Activated naive CD4-positive, alpha-beta T cell treated with anti-CD3 and anti-CD28 coated beads, Interleukin-2, amount 50 U/mL, for 72 hours (primary cell): ENCODE data around the gene SEPTIN14. TPM values are rescaled to one million over a fixed set of nuclear protein-coding genes. Genes with fewer than 3 reads are reported as not detected.

ENCODE experiments used
- total RNA-seq, 2 donors: library from RNA; stranded (reverse); gene quantifications; one replicate each; pipeline ENCODE4 v1.2.3, GENCODE V29; 2022

The SEPTIN14 gene
- total RNA-seq, 2 donors from 2014 or later = not detected

Other genes with a start within 250 kb of the SEPTIN14 start
- gene ZNF713, start 24.7 kb upstream of the SEPTIN14 start, total RNA-seq = 1 to 10 TPM; 2.9 to 4.3 TPM
- gene MRPS17, start 89.1 kb upstream of the SEPTIN14 start, total RNA-seq = 10 to 100 TPM; 18.8 to 25.1 TPM
- gene NIPSNAP2, start 101.8 kb upstream of the SEPTIN14 start, total RNA-seq = 10 to 100 TPM; 51.2 to 56.6 TPM
- 10 to 100 TPM in 1 of 2 donors, 1 to 10 TPM in 1; 7.7 to 21.1 TPM for gene PSPH, start 188.7 kb upstream of the SEPTIN14 start, total RNA-seq
- gene CCT6A, start 189.0 kb upstream of the SEPTIN14 start, total RNA-seq = 100 to 1,000 TPM; 173 to 236 TPM
- gene SUMF2, start 201.5 kb upstream of the SEPTIN14 start, total RNA-seq = 100 to 1,000 TPM; 106 to 107 TPM
- gene PHKG1, start 230.2 kb upstream of the SEPTIN14 start, total RNA-seq = 1 to 10 TPM; 4.1 to 9.4 TPM
- gene CHCHD2, start 243.7 kb upstream of the SEPTIN14 start, total RNA-seq = 100 to 1,000 TPM; 658 to 742 TPM